Neural cell (in vitro differentiated cells): ENCODE results near the gene TARBP2. TPM values are rescaled to one million over a fixed set of nuclear protein-coding genes. Genes with fewer than 3 reads are reported as not detected.

Experiments
- H2AFZ ChIP-seq: fragments of 200-600, 300-800 bp; sonication (generic), shearing (Covaris generic); 2 replicates; pipeline ENCODE4 v1.6.0; 2014; ENCODE audit warnings: low read depth, mild to moderate bottlenecking, antibody characterized with exemption, low read length, moderate library complexity
- H3F3A ChIP-seq: fragments of 200-600 bp; shearing (Covaris generic); 2 replicates; pipeline ENCODE4 v1.6.1; 2016; ENCODE audit warnings: mild to moderate bottlenecking, moderate library complexity, mixed read lengths, antibody characterized with exemption, low read length; ENCODE audit not compliant: insufficient read depth, poor library complexity, severe bottlenecking
- H3K27ac ChIP-seq: fragments of 200-600, 300-800 bp; sonication (generic), shearing (Covaris generic); 2 replicates; pipeline ENCODE4 v1.5.1; 2014; ENCODE audit warnings: mild to moderate bottlenecking, low read length, moderate library complexity
- H3K27me3 ChIP-seq: fragments of 300-800, 200-600 bp; sonication (generic), shearing (Covaris generic); 2 replicates; pipeline ENCODE4 v1.6.0; 2014; ENCODE audit warnings: mild to moderate bottlenecking, low read depth, low read length, moderate library complexity; ENCODE audit not compliant: insufficient read depth
- H3K36me3 ChIP-seq: fragments of 300-800, 200-600 bp; sonication (generic), shearing (Covaris generic); 2 replicates; pipeline ENCODE4 v1.5.1; 2014; ENCODE audit warnings: mild to moderate bottlenecking, antibody characterized with exemption, low read length, moderate library complexity; ENCODE audit not compliant: insufficient read depth
- H3K4me2 ChIP-seq: fragments of 300-800, 200-600 bp; sonication (generic), shearing (Covaris generic); 2 replicates; pipeline ENCODE4 v1.6.0; 2014; ENCODE audit warnings: mild to moderate bottlenecking, low read length
- H3K4me3 ChIP-seq: fragments of 300-800, 200-600 bp; sonication (generic), shearing (Covaris generic); 2 replicates; pipeline ENCODE4 v1.5.1; 2014; ENCODE audit warnings: mild to moderate bottlenecking, low read length, moderate library complexity
- H3K79me2 ChIP-seq: fragments of 200-600 bp; shearing (Covaris generic); replicated peaks from 2 replicates; pipeline ENCODE4 v1.6.0; 2014; ENCODE audit warnings: mild to moderate bottlenecking, low read length, moderate library complexity; ENCODE audit not compliant: insufficient read depth
- H3K9ac ChIP-seq: fragments of 300-800, 200-600 bp; sonication (generic), shearing (Covaris generic); 2 replicates; pipeline ENCODE4 v1.6.1; 2016; ENCODE audit warnings: mild to moderate bottlenecking, low read length, mixed read lengths
- H3K9me2 ChIP-seq: fragments of 200-600 bp; shearing (Covaris generic); 2 replicates; pipeline ENCODE4 v1.6.1; 2016; ENCODE audit warnings: mild to moderate bottlenecking, low read length, mixed read lengths; ENCODE audit not compliant: insufficient read depth
- H3K9me3 ChIP-seq: fragments of 200-600, 300-800 bp; sonication (generic), shearing (Covaris generic); 2 replicates; pipeline ENCODE4 v1.6.1; 2016; ENCODE audit warnings: mild to moderate bottlenecking, mixed run types, low read length, moderate library complexity, mixed read lengths
- H4K20me1 ChIP-seq: fragments of 200-600 bp; shearing (Covaris generic); 2 replicates; pipeline ENCODE4 v1.6.1; 2016; ENCODE audit warnings: mild to moderate bottlenecking, mixed run types; ENCODE audit not compliant: insufficient read depth
- CTCF ChIP-seq: fragments of 450-650 bp; IDR thresholded peaks from 2 replicates; pipeline ENCODE4 v1.5.1; 2014; ENCODE audit warnings: antibody characterized with exemption, mild to moderate bottlenecking, moderate library complexity; ENCODE audit not compliant: poor library complexity, severe bottlenecking
- EP300 ChIP-seq: fragments of 450-650 bp; conservative IDR thresholded peaks from 2 replicates; pipeline ENCODE4 v1.6.1; 2014; ENCODE audit warnings: antibody characterized with exemption, mild to moderate bottlenecking, moderate library complexity; ENCODE audit not compliant: poor library complexity, severe bottlenecking
- EZH2 ChIP-seq: fragments of 200-600, 300-800 bp; shearing (Covaris generic), sonication (generic); IDR thresholded peaks from 2 replicates; pipeline ENCODE4 v1.6.1; 2014; ENCODE audit warnings: antibody characterized with exemption, low read length, borderline replicate concordance, mild to moderate bottlenecking; ENCODE audit not compliant: insufficient read depth, poor library complexity, severe bottlenecking
- MXI1 ChIP-seq: fragments of 450-650 bp; conservative IDR thresholded peaks from 2 replicates; pipeline ENCODE4 v1.6.1; 2014; ENCODE audit warnings: antibody characterized with exemption, mild to moderate bottlenecking; ENCODE audit not compliant: poor library complexity, severe bottlenecking
- POLR2AphosphoS5 ChIP-seq: IDR thresholded peaks from 2 replicates; pipeline ENCODE4 v1.6.1; 2012
- RAD21 ChIP-seq: fragments of 450-650 bp; conservative IDR thresholded peaks from 2 replicates; pipeline ENCODE4 v1.6.1; 2014; ENCODE audit warnings: antibody characterized with exemption, mild to moderate bottlenecking, moderate library complexity
- REST ChIP-seq: IDR thresholded peaks from 2 replicates; pipeline ENCODE4 v1.6.1; 2012; ENCODE audit warnings: borderline replicate concordance
- SMC3 ChIP-seq: fragments of 450-650 bp; conservative IDR thresholded peaks from 2 replicates; pipeline ENCODE4 v1.6.1; 2014; ENCODE audit warnings: antibody characterized with exemption, mild to moderate bottlenecking, moderate library complexity; ENCODE audit not compliant: poor library complexity
- TAF1 ChIP-seq: IDR thresholded peaks from 2 replicates; pipeline ENCODE4 v1.6.1; 2012; ENCODE audit warnings: low read depth
- polyA plus RNA-seq: library from polyadenylated mRNA; depleted of rRNA; stranded (reverse); fragments of >200 nt; gene quantifications from 2 replicates; pipeline ENCODE4 v1.2.3, GENCODE V29; 2014

The TARBP2 gene
- polyA plus RNA-seq, 1 donor from 2014 or later = 135 TPM

- no peak overlapping the region for H3K4me3 ChIP-seq
- TF ChIP-seq EP300 (no peak), TAF1 (no peak), MXI1 (no peak), REST (no peak), CTCF (no peak), EZH2 (no peak), RAD21 (no peak), POLR2AphosphoS5 (no peak), SMC3 (no peak)
- H3K4me2 ChIP-seq = no peak overlapping the region
- H2AFZ ChIP-seq = no peak overlapping the region
- H3K9ac ChIP-seq = no peak overlapping the region
- H3F3A ChIP-seq = no peaks in the 10 kb centered on the region
- no peaks in the 10 kb centered on the region for H3K9me2 ChIP-seq
- H4K20me1 ChIP-seq = peaks cover 27% of the 10 kb centered on the region
- no peaks in the 10 kb centered on the region for H3K27me3 ChIP-seq
- peaks cover 19% of the 10 kb centered on the region for H3K36me3 ChIP-seq
- H3K9me3 ChIP-seq = no peaks in the 10 kb centered on the region
- peaks cover 33% of the 10 kb centered on the region for H3K79me2 ChIP-seq
- H3K27ac ChIP-seq = no peak overlapping the region
Observed at GRCh38 chr12:53464685-53465418, 36.2 kb upstream of the TARBP2 start.

- H3K36me3 ChIP-seq = peaks cover 19% of the 10 kb centered on the region
- H3K9ac ChIP-seq = no peak overlapping the region
- no peaks in the 10 kb centered on the region for H3K9me3 ChIP-seq
- no peak overlapping the region for H3K4me3 ChIP-seq
- H3K4me2 ChIP-seq = no peak overlapping the region
- peaks cover 30% of the 10 kb centered on the region for H3K79me2 ChIP-seq
- no peak for TF ChIP-seq CTCF
- TF ChIP-seq TAF1 = no peak
- no peak for TF ChIP-seq MXI1
- TF ChIP-seq EZH2 = no peak
- TF ChIP-seq POLR2AphosphoS5 = no peak
- TF ChIP-seq EP300 = no peak
- no peak for TF ChIP-seq RAD21
- no peaks in the 10 kb centered on the region for H3K9me2 ChIP-seq
- H4K20me1 ChIP-seq = peaks cover 26% of the 10 kb centered on the region
- no peaks in the 10 kb centered on the region for H3F3A ChIP-seq
- no peaks in the 10 kb centered on the region for H3K27me3 ChIP-seq
- no peak overlapping the region for H3K27ac ChIP-seq
- no peak overlapping the region for H2AFZ ChIP-seq
Observed at GRCh38 chr12:53465679-53466078, 35.4 kb upstream of the TARBP2 start.
